22Rv1 (cell line): ENCODE measurements around the gene MARCHF7.

Source experiments
- H3K27ac ChIP-seq: fragments of 450-650 bp; 2 replicates; pipeline ENCODE4 v1.5.1; 2017
- CTCF ChIP-seq: fragments of 450-650 bp; IDR thresholded peaks from 2 replicates; pipeline ENCODE4 v1.5.1; 2017; ENCODE audit warnings: mild to moderate bottlenecking
- ZFX ChIP-seq: fragments of 450-650 bp; IDR thresholded peaks from 2 replicates; pipeline ENCODE4 v1.6.1; 2017; ENCODE audit warnings: antibody characterized with exemption, borderline replicate concordance

MARCHF7 gene

GRCh38 chr2:159750873-159751272, 38.6 kb downstream of the MARCHF7 start:
- TF ChIP-seq ZFX, result no peak
- no peak for TF ChIP-seq CTCF
- H3K27ac ChIP-seq, result no peak overlapping the region

DNA sequence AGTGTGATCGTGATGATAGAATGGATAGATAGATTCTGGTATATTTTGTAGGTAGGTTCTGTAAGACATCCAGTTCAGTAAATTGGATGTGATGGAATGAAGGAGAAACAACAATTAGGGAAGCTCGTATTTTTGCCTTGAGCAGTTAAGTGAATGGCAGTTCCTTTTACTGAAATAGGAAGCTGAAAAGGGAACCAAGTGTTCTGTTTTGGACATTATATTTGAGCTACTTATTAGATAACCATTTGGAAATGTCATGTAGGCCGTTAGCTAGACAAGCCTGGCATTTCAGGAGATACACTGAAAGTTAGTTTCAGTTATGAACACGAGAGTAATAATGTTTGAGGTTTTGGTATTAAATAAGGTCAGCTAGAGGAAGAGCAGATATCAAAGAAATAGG, 41.5 kb downstream of the MARCHF7 start:
- no peak overlapping the region for H3K27ac ChIP-seq
- TF ChIP-seq ZFX (no peak), CTCF (no peak)

GRCh38 chr2:159755014-159755413, 42.7 kb downstream of the MARCHF7 start:
- TF ChIP-seq ZFX, result no peak
- TF ChIP-seq CTCF, result no peak

DNA sequence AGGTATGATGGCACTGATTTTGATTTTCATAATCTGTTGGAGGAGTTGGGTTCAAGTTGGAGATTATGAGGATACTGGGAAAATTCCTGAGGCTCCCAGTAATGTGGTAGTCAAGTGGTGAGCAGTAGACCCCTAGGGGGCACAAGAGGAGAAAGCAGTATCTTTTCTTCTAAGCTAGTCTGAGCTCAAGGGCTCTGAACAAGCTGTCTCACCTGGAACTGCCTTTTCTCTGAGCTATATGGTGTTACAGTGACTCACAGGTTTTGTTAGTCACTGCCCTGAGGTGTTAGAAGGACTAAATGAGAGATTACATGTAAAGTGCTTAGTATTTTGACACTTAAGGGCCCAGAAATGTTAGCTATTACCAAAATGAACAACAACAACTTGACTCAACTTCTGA, 43.5 kb downstream of the MARCHF7 start:
- H3K27ac ChIP-seq, result no peak overlapping the region
- no peak for TF ChIP-seq ZFX
- no peak for TF ChIP-seq CTCF

More at GRCh38 chr2:159755014-159755413, 42.7 kb downstream of the MARCHF7 start:
- no peak overlapping the region for H3K27ac ChIP-seq

- no peak overlapping the region for H3K27ac ChIP-seq
- no peak for TF ChIP-seq CTCF
These were observed 45.9 kb downstream of the MARCHF7 start for GRCh38 chr2:159758239-159758638.

- H3K27ac ChIP-seq, result no peak overlapping the region
- TF ChIP-seq ZFX, result no peak
- no peak for TF ChIP-seq CTCF
These were observed 46.4 kb downstream of the MARCHF7 start for GRCh38 chr2:159758686-159759085.

GRCh38 chr2:159759577-159759976, 47.3 kb downstream of the MARCHF7 start:
- TF ChIP-seq ZFX (no peak), CTCF (no peak)
- no peak overlapping the region for H3K27ac ChIP-seq
